Fibroblast of lung (primary cell): ENCODE data around the gene WDTC1.

Experiments used
- EZH2 ChIP-seq: IDR thresholded peaks from 2 replicates; pipeline ENCODE4 v1.5.1; 2012; ENCODE audit warnings: low read length, control low read depth, mild to moderate bottlenecking; ENCODE audit errors: missing control alignments
- TF ChIP-seq, protein P1 (sequence below), 2 donors: IDR thresholded peaks in 1 of 2; conservative IDR thresholded peaks in 1 of 2; 1 replicate in 1 of 2; 2 replicates in 1 of 2; pipeline ENCODE4 v1.5.1; 2011 to 2012; ENCODE audit warnings: low read length in 2 of 2, control low read depth in 1 of 2, inconsistent platforms in 1 of 2, low read depth in 1 of 2, mild to moderate bottlenecking in 1 of 2

DNA sequence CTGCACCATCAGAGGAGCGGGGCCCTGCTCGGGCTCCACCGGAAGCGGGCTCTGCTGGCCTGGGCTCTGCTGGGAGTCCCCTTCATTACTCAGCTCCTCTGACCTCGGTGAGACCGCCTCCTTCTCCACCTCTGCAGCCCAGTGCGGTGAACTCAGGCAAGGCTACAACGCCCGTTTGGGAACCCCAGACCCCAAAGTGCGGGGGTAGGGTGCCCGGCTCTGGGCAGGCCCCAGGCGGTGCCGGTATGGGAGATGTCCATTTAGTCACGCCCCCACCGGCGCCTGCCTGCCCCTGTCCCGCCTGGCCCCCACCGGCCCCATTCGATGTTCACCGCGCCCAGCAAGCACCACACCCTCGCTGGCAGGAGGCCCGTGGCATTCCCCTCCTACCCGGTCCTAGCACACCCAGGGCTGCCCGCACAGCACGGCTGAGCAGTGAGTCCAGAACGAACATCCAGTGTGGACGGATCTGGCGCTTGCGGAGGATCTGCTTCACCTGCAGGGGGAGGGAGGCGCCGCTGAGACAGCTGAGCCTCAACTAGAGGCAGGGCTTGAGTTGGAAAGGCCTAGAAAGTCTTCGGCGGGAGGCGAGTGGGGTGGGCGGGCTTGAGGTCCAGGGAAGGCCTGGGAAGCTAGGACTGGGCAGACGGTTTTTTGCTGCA, 122.3 kb downstream of the WDTC1 start:
- TF ChIP-seq, protein P1, sequence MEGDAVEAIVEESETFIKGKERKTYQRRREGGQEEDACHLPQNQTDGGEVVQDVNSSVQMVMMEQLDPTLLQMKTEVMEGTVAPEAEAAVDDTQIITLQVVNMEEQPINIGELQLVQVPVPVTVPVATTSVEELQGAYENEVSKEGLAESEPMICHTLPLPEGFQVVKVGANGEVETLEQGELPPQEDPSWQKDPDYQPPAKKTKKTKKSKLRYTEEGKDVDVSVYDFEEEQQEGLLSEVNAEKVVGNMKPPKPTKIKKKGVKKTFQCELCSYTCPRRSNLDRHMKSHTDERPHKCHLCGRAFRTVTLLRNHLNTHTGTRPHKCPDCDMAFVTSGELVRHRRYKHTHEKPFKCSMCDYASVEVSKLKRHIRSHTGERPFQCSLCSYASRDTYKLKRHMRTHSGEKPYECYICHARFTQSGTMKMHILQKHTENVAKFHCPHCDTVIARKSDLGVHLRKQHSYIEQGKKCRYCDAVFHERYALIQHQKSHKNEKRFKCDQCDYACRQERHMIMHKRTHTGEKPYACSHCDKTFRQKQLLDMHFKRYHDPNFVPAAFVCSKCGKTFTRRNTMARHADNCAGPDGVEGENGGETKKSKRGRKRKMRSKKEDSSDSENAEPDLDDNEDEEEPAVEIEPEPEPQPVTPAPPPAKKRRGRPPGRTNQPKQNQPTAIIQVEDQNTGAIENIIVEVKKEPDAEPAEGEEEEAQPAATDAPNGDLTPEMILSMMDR (conservative IDR thresholded peaks at IDR 0.05 in 1 of 2, IDR thresholded peaks at IDR 0.05 in 1 of 2; ENCODE audit: low read depth in 1 of 2, low read length in 2 of 2) = no peak
- no peak for TF ChIP-seq EZH2
